ENCODE results near the gene FBXO24.

GRCh38 chr7:100606313-100606712 lies 20.2 kb downstream of the FBXO24 start:
- TF ChIP-seq CTCF (optimal IDR thresholded peaks at IDR 0.05 in 1 of 3, IDR thresholded peaks at IDR 0.05 in 1 of 3, conservative IDR thresholded peaks at IDR 0.05 in 1 of 3; ENCODE audit: extremely low read depth in 1 of 3, insufficient read depth in 2 of 3, low read length in 3 of 3) (no peak), EZH2 (IDR thresholded peaks at IDR 0.05; ENCODE audit: low read length) (no peak)
